K562 (cell line): ENCODE results near the gene PAQR8. TPM values are rescaled to one million over a fixed set of nuclear protein-coding genes. Genes with fewer than 3 reads are reported as not detected.

Experiments
- ATAC-seq: fragments of 200-7000 bp; cut with Tn5 transposase; 3 replicates; pipeline ENCODE4 v1.9.1; 2020; ENCODE audit warnings: moderate library complexity
- BruUV-seq: library from RNA; stranded (reverse); fragments of 400-500 nt; replicated peaks from 2 replicates; lab custom pipeline; 2021; lab: Mats Ljungman, UMichigan
- CTCF ChIA-PET: fragments of 300-600 bp; formaldehyde crosslinking; extraction: SDS; loops from one replicate; lab custom pipeline; 2021; ENCODE audit warnings: low intra/inter-chr PET ratio; lab: Yijun Ruan, JAX
- POLR2A ChIA-PET: fragments of 300-600, 350-650 bp; sonication (Branson Sonifier 250); formaldehyde crosslinking; extraction: SDS; loops from one replicate; lab custom pipeline; 2021; ENCODE audit warnings: antibody characterized with exemption, inconsistent platforms; lab: Yijun Ruan, JAX
- DNase-seq, 4 experiments: peaks; one replicate each; pipeline versions ENCODE4 v3.0.0 to v3.0.0-alpha.2; 2011 to 2018; ENCODE audit warnings: low spot score in 3 of 4, mixed read lengths in 3 of 4; ENCODE audit errors: extremely low read depth in 1 of 4
- FAIRE-seq: peaks from 2 replicates; lab custom pipeline; 2011; peaks lifted over from hg19 to GRCh38; lab: Jason Lieb, UNC
- H2AFZ ChIP-seq: 2 replicates; pipeline ENCODE4 v1.6.0; 2011; ENCODE audit warnings: low read depth, low read length, control low read depth, inconsistent platforms
- H3K27ac ChIP-seq: fragments of 200-600 bp; 3 replicates; pipeline ENCODE4 v1.8.0; 2011; ENCODE audit warnings: low read depth, mild to moderate bottlenecking, control low read depth, inconsistent platforms, low read length, moderate library complexity, mixed read lengths; ENCODE audit errors: extremely low read depth
- H3K27me3 ChIP-seq, 2 experiments: fragments of 300-600 bp in 1 of 2; 2 replicates in 1 of 2; 3 replicates in 1 of 2; pipeline versions ENCODE4 v1.6.0 to v1.8.0; 2011; ENCODE audit warnings: inconsistent platforms in 2 of 2, low read length in 2 of 2, mild to moderate bottlenecking in 1 of 2, mixed read lengths in 1 of 2, moderate library complexity in 1 of 2; ENCODE audit not compliant: control insufficient read depth in 2 of 2, insufficient read depth in 2 of 2
- H3K36me3 ChIP-seq: fragments of 300-600 bp; 3 replicates; pipeline ENCODE4 v1.8.0; 2011; ENCODE audit warnings: mild to moderate bottlenecking, low read length, inconsistent platforms; ENCODE audit not compliant: control insufficient read depth, insufficient read depth
- H3K4me1 ChIP-seq, 2 experiments: fragments of 200-600 bp in 1 of 2; replicated peaks in 1 of 2; 2 replicates in 1 of 2; 3 replicates in 1 of 2; pipeline versions ENCODE4 v1.5.1 to v1.8.0; 2011; ENCODE audit warnings: inconsistent platforms in 2 of 2, low read length in 2 of 2, mild to moderate bottlenecking in 1 of 2, mixed read lengths in 1 of 2, moderate library complexity in 1 of 2; ENCODE audit not compliant: control insufficient read depth in 2 of 2, insufficient read depth in 2 of 2
- H3K4me2 ChIP-seq: 2 replicates; pipeline ENCODE4 v1.6.1; 2011; ENCODE audit warnings: low read length, control low read depth, inconsistent platforms, mixed read lengths; ENCODE audit not compliant: insufficient read depth
- H3K4me3 ChIP-seq: fragments of 200-600 bp; sonication (generic), shearing (Covaris generic); 2 replicates; pipeline ENCODE4 v1.5.1; 2016; ENCODE audit warnings: control low read depth, inconsistent platforms
- H3K79me2 ChIP-seq: fragments of 200-600 bp; 3 replicates; pipeline ENCODE4 v1.8.0; 2011; ENCODE audit warnings: low read length, inconsistent platforms; ENCODE audit not compliant: control insufficient read depth, insufficient read depth
- H3K9ac ChIP-seq, 2 experiments: 2 replicates each; pipeline versions ENCODE4 v1.6.0 to v1.6.1; 2011; ENCODE audit warnings: low read depth in 2 of 2, low read length in 2 of 2, control low read depth in 1 of 2, inconsistent platforms in 1 of 2, mild to moderate bottlenecking in 1 of 2, mixed read lengths in 1 of 2; ENCODE audit not compliant: insufficient read depth in 1 of 2
- H3K9me1 ChIP-seq: one replicate; pipeline ENCODE4 v1.6.0; 2011; ENCODE audit warnings: inconsistent platforms, mild to moderate bottlenecking, low read length, moderate library complexity; ENCODE audit not compliant: control insufficient read depth, insufficient read depth
- H3K9me3 ChIP-seq: replicated peaks from 2 replicates; pipeline ENCODE4 v1.5.1; 2011; ENCODE audit warnings: low read depth, low read length, inconsistent platforms; ENCODE audit not compliant: control insufficient read depth, insufficient read depth
- H4K20me1 ChIP-seq: replicated peaks from 2 replicates; pipeline ENCODE4 v1.6.1; 2011; ENCODE audit warnings: low read length, inconsistent platforms, mixed read lengths; ENCODE audit not compliant: control insufficient read depth, insufficient read depth
- ARID1B ChIP-seq: fragments of 450-650 bp; IDR thresholded peaks from 2 replicates; pipeline ENCODE4 v1.6.1; 2016; ENCODE audit warnings: antibody characterized with exemption, mild to moderate bottlenecking, inconsistent platforms
- CBFA2T3 ChIP-seq: fragments of 450-650 bp; IDR thresholded peaks from 2 replicates; pipeline ENCODE4 v1.6.1; 2017
- ESRRA ChIP-seq: fragments of 450-650 bp; IDR thresholded peaks from 2 replicates; pipeline ENCODE4 v1.6.1; 2014; ENCODE audit warnings: low read depth, mild to moderate bottlenecking, moderate library complexity, borderline replicate concordance
- RBBP5 ChIP-seq: fragments of 200-600 bp; sonication (generic); IDR thresholded peaks from 2 replicates; pipeline ENCODE4 v1.6.1; 2012; ENCODE audit warnings: borderline replicate concordance, mild to moderate bottlenecking, low read length, control low read depth, inconsistent platforms; ENCODE audit not compliant: insufficient read depth, poor library complexity, severe bottlenecking
- ZNF134 ChIP-seq: fragments of 250-450 bp; sonication (Bioruptor Pico); conservative IDR thresholded peaks from 2 replicates; pipeline ENCODE4 v1.4.0; 2020
- ZNF316 ChIP-seq: fragments of 450-650 bp; IDR thresholded peaks from 2 replicates; pipeline ENCODE4 v1.6.1; 2016
- WGBS: fragments of 100-300 bp; shearing (Covaris generic); methylation state at CpG from one replicate; pipeline ENCODE4 v1.1.6; 2016; ENCODE audit warnings: low coverage, mixed read lengths; ENCODE audit not compliant: insufficient coverage; ENCODE audit errors: missing lambda C conversion rate; 5-methylcytosine and 5-hydroxymethylcytosine counted together
- in situ Hi-C: fragments of 300-500 bp; cut with MboI; formaldehyde crosslinking; loops from 4 replicates; pipeline ENCODE4 v1.15.0; 2018; ENCODE audit warnings: inconsistent platforms, mixed read lengths
- intact Hi-C: fragments of 100-400 bp; cut with micrococcal nuclease; formaldehyde crosslinking; loops from 2 replicates; pipeline ENCODE4 v1.14.2; 2022
- polyA plus RNA-seq, 8 experiments: library from polyadenylated mRNA; depleted of rRNA in 4 of 8; stranded (reverse) in 5 of 8; unstranded in 3 of 8; fragments of >200 nt; fragmentation: Nextera tagmentation in 2 of 8; fragmentation: Illumina TruSeq in 1 of 8; extraction: Ambion mirVana in 2 of 8; extraction: Trizol in 1 of 8; gene quantifications; 2 replicates each; pipeline versions ENCODE4 v1.2.1 to v1.2.3, GENCODE V29; 2011 to 2014; ENCODE audit warnings: inconsistent platforms in 1 of 8, missing spikeins in 1 of 8
- total RNA-seq, 7 experiments: library from RNA; depleted of rRNA in 6 of 7; stranded (reverse); fragments of >200 nt in 6 of 7; fragmentation: Illumina TruSeq in 2 of 7; extraction: Trizol in 2 of 7; gene quantifications; 2 replicates each; pipeline versions ENCODE4 v1.2.1 to v1.2.3, GENCODE V29; 2011 to 2021; ENCODE audit warnings: low replicate concordance in 1 of 7
- TF ChIP-seq, protein P1 (sequence below): sonication (generic); IDR thresholded peaks from 2 replicates; pipeline ENCODE4 v1.6.1; 2016
- TF ChIP-seq, protein P2 (sequence below): fragments of 250-450 bp; sonication (Bioruptor Pico); IDR thresholded peaks from 2 replicates; pipeline ENCODE4 v1.4.0; 2020; ENCODE audit warnings: mild to moderate bottlenecking, moderate library complexity, borderline replicate concordance

The PAQR8 gene
- total and polyA plus RNA-seq, 9 of the 15 experiments (the other 6 are each of a cell fraction or from before 2014, with no cell fraction given): 1.4 to 10.2 (median 3.5) TPM

DNA sequence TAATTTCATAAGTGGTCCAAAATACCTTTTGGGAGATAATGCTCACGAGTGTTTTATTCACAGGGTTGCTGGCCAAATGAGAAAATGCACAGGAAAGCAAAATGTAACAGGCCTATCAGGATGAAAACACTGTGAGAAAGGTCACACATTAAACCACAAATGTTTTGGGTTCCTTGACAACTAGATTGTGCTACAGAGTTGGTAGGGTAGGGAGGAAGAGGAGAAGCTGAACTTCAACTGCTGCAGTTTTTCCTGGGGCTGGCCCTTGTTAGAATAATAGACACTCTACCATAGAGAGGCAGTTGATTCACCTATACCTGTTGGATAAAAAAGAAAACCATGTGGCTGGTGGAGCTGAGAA, 28.1 kb upstream of the PAQR8 start:
- H4K20me1 ChIP-seq: no peaks in the 10 kb centered on the region
- H3K9me3 ChIP-seq: no peaks in the 10 kb centered on the region
- DNase-seq: peak in 1 of 4 experiments; percentile 34
- H3K4me3 ChIP-seq: no peak overlapping the region
- intact Hi-C loops (no loop called here), in situ Hi-C loops (no loop called here)
- WGBS: 0% methylated on average over 1 of the region's 1 CpG
- H3K9ac ChIP-seq: no peak overlapping the region
- POLR2A ChIA-PET: interaction anchor here (0.6 to 1.7 kb wide), 3 partner anchors 19 to 50 kb away, joined by 3 to 7 read pairs (median 3); no protein-coding TSS in a partner anchor
- no TSS peak for BruUV-seq
- no peaks in the 10 kb centered on the region for H3K27me3 ChIP-seq
- H3K4me1 ChIP-seq: peaks cover 12 to 36% of the 10 kb centered on the region in 2 experiments
- TF ChIP-seq ZNF134 (0 out of 2 replicates have a peak, but pooled peaks have one; percentile 45), ESRRA (0 out of 2 replicates have a peak, but pooled peaks have one; percentile 30), ZNF316 (peak; percentile 40), CBFA2T3 (0 out of 2 replicates have a peak, but pooled peaks have one; percentile 20), RBBP5 (no peak), ARID1B (0 out of 2 replicates have a peak, but pooled peaks have one; percentile 11)
- TF ChIP-seq, protein P1, sequence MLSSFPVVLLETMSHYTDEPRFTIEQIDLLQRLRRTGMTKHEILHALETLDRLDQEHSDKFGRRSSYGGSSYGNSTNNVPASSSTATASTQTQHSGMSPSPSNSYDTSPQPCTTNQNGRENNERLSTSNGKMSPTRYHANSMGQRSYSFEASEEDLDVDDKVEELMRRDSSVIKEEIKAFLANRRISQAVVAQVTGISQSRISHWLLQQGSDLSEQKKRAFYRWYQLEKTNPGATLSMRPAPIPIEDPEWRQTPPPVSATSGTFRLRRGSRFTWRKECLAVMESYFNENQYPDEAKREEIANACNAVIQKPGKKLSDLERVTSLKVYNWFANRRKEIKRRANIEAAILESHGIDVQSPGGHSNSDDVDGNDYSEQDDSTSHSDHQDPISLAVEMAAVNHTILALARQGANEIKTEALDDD: peak; percentile 63; the same call in 1 of the 2 replicates
- TF ChIP-seq, protein P2, sequence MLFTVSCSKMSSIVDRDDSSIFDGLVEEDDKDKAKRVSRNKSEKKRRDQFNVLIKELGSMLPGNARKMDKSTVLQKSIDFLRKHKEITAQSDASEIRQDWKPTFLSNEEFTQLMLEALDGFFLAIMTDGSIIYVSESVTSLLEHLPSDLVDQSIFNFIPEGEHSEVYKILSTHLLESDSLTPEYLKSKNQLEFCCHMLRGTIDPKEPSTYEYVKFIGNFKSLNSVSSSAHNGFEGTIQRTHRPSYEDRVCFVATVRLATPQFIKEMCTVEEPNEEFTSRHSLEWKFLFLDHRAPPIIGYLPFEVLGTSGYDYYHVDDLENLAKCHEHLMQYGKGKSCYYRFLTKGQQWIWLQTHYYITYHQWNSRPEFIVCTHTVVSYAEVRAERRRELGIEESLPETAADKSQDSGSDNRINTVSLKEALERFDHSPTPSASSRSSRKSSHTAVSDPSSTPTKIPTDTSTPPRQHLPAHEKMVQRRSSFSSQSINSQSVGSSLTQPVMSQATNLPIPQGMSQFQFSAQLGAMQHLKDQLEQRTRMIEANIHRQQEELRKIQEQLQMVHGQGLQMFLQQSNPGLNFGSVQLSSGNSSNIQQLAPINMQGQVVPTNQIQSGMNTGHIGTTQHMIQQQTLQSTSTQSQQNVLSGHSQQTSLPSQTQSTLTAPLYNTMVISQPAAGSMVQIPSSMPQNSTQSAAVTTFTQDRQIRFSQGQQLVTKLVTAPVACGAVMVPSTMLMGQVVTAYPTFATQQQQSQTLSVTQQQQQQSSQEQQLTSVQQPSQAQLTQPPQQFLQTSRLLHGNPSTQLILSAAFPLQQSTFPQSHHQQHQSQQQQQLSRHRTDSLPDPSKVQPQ (CRISPR knock-in tag): no peak
- no peak overlapping the region for H3K27ac ChIP-seq
- H3K79me2 ChIP-seq: no peaks in the 10 kb centered on the region
- H2AFZ ChIP-seq: 0 out of 2 replicates have a peak overlapping the region, but pooled peaks have one; percentile 3
- ATAC-seq: peak; percentile 40; the same call in 2 of the 3 replicates
- CTCF ChIA-PET: no interaction called here
- H3K9me1 ChIP-seq: peaks cover 3% of the 10 kb centered on the region
- H3K36me3 ChIP-seq: no peaks in the 10 kb centered on the region
- H3K4me2 ChIP-seq: no peak overlapping the region
- peak; percentile 83 for FAIRE-seq
